NCI-H128 (cell line): ENCODE results near the gene BCCIP.

Source experiments
- DNase-seq: peaks from one replicate; lab custom pipeline; 2025; ENCODE audit not compliant: unreplicated experiment; lab: John Stamatoyannopoulos, UW

Gene BCCIP

GRCh38 chr10:125797424-125797823 is 25.9 kb upstream of the BCCIP start:
- no peak for DNase-seq

- no peak for DNase-seq
These were observed 25.2 kb upstream of the BCCIP start for GRCh38 chr10:125797994-125798662.

GRCh38 chr10:125799451-125800182 is 23.7 kb upstream of the BCCIP start:
- DNase-seq = no peak

GRCh38 chr10:125801574-125801973 is 21.8 kb upstream of the BCCIP start:
- no peak for DNase-seq

- DNase-seq = no peak
These were observed 21.2 kb upstream of the BCCIP start for GRCh38 chr10:125802131-125802530.

- no peak for DNase-seq
These were observed 20.6 kb upstream of the BCCIP start for GRCh38 chr10:125802739-125803138.

GRCh38 chr10:125808047-125808446 is 15.3 kb upstream of the BCCIP start:
- no peak for DNase-seq

- DNase-seq = no peak
These were observed 12.1 kb upstream of the BCCIP start for GRCh38 chr10:125811251-125811650.

GRCh38 chr10:125812128-125812750 is 11.1 kb upstream of the BCCIP start:
- DNase-seq = no peak

- DNase-seq = no peak
These were observed 7.6 kb upstream of the BCCIP start for GRCh38 chr10:125815764-125816163.

GRCh38 chr10:125816548-125816947 is 6.8 kb upstream of the BCCIP start:
- no peak for DNase-seq

GRCh38 chr10:125817337-125817946 is 5.9 kb upstream of the BCCIP start:
- DNase-seq = no peak

GRCh38 chr10:125820701-125821100 is 2.6 kb upstream of the BCCIP start:
- no peak for DNase-seq

- DNase-seq = no peak
These were observed 411 bp downstream of the BCCIP start for GRCh38 chr10:125823663-125824251.

GRCh38 chr10:125824736-125825135 is 1.4 kb downstream of the BCCIP start:
- no peak for DNase-seq

GRCh38 chr10:125827133-125827532 is 3.8 kb downstream of the BCCIP start:
- no peak for DNase-seq

- DNase-seq = no peak
These were observed 5.0 kb downstream of the BCCIP start for GRCh38 chr10:125828311-125828710.

GRCh38 chr10:125836746-125837145 is 13.4 kb downstream of the BCCIP start:
- no peak for DNase-seq

- no peak for DNase-seq
These were observed 15.6 kb downstream of the BCCIP start for GRCh38 chr10:125838802-125839575.

GRCh38 chr10:125840406-125840805 is 17.1 kb downstream of the BCCIP start:
- no peak for DNase-seq

GRCh38 chr10:125840955-125841354 is 17.6 kb downstream of the BCCIP start:
- DNase-seq = no peak
